GDM1 (cell line): ENCODE measurements around the gene WDR81.
A peak's percentile ranks its signal among the peaks of the same experiment; 100 is the strongest.
"Not testable (repeated sequence)": the region's sequence is repeated elsewhere in the genome, so short reads cannot be mapped to it uniquely, and the experiment has no call there.

Source experiments
- DNase-seq: peaks from one replicate; lab custom pipeline; 2025; lab: John Stamatoyannopoulos, UW

The WDR81 gene

DNA sequence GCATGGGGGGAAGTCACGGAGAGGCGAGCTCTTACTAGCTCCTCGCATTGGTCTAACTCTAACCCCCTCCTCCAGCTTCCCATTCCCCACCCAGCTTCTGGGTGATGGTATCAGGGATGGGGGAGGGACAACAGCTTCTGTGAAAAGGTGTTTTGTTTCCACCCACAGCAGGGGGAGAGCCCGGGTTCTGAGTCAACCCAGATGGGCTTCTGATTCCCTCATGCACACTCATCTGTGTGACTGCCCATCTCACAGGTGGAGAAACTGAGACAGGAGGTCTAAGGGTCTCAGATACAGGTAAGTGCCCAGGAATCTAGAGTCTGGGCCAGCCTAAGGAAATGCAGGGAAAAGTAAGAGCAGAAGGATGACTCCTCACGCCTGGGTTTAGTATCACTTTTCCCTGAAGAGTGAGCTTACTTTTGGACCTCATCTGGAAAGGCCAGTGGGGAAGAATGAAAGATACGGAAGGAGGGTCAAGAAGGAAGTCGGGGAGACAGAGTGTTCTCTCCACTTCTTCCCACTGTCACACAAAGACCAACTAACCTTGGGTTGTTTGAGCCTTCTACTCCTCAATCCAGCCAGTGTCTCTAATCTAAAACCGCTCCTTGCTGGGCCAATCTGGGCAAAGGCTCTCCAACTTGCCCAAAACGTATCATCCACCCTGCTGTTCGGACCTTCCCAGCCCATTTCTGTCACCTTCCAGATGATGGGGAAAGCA, 11.2 kb upstream of the WDR81 start:
- no peak for DNase-seq

- DNase-seq: no peak
Measured at GRCh38 chr17:1713878-1714426, 10.6 kb upstream of the WDR81 start.

DNA sequence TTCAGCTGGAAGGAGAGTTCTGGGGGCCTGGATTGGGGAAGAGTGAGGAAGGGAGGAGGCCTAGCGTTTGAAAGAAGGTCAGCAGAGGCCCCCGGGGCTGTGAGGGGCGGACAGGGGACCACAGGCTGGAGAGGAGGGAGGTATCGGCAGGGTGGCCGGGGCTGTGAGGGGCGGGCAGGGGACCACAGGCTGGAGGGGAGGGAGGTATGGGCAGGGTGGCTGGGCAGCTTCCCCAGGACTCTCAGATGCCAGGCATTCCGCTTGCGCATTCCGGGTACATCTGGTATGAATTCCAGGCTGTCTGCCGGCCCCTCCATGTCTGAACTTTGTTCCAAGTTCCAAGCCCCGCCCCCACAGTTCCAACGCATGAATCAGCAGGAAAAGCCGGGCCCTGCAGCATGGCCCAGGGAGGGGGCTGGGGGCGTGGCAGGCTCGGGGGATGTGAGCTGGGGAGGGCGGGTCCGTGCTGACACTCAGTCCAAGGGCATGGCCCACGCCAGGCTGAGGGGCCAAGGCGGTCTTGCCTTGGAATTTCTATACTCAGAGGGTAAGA, 10.0 kb upstream of the WDR81 start:
- DNase-seq: peak; percentile 41

- DNase-seq: no peak
Measured at GRCh38 chr17:1714980-1715802, 9.3 kb upstream of the WDR81 start.

DNA sequence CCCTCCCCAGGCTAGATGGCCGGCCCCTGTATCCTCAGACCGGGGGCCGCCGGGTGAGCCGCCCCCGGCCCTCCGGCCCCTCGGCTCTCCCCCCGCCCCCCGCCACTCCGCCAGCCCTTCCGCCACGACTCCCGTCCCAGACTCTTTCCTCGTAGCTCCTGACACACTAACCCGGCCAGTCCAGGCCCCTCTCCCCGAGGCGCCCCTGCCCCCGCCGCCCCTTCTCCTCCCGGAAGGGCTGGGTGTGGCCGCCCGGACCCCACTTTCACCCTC, 8.8 kb upstream of the WDR81 start:
- no peak for DNase-seq

DNA sequence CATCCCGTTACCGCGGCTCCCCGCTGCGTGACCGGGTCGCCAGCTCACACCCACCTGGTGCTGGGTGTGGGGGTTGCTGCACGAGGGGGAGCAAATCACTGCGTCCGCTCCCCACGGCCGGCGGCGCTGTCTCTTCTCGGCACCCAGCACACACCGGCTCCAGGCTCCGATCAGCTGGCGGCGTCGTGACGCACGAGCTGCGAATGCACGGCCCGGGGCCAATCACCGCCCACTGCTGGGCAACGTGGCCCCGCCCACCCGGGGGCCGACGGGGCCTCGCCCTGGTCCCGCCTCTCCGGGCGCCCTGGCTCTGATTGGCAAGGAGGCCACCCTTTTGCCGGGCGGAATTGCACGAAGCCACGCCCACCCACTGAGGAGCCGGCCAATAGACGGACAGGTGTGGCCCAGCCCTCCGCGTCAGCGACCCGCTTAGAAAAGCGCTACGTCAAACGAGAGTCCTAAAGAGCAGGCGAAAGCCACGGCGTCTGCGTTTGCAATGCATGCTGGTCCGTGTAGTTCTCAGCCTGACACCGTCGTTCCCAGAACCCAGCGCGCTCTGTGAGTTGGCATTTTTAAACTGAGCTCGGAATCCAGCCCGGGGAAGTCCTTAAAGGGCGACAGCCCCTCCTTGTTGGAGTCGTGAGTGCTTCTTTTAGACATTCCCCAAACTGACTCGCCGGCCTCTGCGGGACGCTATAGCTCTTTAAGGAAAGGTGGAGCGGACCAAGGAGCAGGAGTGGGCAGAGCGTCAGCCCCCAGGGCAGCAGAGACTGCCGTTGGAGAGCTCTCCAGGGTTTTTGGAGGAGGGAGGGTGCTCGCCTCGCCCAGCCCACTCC, 8.2 kb upstream of the WDR81 start:
- DNase-seq: peak; percentile 100

GRCh38 chr17:1716912-1717695, 7.4 kb upstream of the WDR81 start:
- peak; percentile 93 for DNase-seq

DNA sequence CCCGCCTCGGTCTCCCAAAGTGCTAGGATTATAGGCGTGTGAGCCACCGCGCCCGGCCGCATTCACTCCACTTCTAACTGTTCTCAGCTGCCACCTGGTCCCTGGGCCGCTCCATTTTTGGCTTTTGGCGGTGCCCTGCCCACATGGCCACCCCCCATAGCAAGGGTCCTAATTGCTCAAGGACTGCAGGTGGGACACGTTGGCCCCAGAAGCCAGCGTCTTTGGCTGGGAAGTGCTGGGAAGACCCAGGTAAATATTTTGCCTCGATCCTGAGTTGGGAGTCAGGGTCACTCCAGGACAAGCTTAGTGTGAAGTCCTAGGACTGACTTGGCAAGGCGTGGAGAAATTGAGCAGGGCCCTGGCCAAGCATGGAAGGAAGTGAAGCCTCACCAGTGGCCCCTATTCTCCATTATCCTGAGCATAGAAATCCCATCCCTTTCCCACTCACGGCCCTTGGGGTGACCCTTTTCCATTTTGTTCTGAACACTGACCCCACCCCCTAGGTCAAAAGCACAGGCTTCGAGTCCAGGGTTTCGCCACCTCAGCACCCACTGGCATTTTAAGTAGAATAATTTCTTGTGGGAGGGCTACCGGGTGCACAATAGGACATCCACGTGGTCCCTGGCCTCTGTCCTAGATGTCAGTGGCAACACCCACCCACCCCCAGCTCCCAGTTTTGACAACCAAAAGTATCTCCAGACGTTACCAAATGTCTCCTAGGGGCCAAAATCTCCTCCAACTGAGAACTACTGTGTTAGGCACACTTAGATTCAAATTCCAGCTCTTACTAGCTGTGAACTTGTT, 5.9 kb upstream of the WDR81 start:
- no peak for DNase-seq

DNA sequence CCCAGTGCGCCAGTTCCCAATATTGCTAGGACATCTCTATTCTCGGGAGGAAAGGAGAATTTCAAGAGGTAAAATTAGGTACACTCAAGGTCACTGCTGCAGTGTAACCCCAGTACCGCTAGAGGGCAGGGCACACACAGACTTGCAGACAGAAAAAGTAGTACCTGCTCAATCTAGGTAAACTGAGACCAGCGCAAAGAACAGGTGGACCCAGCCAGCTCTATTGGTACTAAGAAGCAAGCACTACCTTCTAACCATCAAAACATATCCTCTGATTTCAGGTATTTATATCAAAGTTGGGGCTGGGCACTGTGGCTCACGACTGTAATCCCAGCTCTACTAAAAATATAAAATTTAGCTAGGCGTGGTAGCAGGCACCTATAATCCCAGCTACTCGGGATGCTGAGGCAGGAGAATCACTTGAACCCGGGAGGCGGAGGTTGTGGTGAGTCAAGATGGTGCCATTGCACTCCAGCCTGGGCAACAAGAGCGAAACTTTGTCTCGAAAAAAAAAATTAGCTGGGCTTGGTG, 3.6 kb upstream of the WDR81 start:
- peak; percentile 45 for DNase-seq

DNA sequence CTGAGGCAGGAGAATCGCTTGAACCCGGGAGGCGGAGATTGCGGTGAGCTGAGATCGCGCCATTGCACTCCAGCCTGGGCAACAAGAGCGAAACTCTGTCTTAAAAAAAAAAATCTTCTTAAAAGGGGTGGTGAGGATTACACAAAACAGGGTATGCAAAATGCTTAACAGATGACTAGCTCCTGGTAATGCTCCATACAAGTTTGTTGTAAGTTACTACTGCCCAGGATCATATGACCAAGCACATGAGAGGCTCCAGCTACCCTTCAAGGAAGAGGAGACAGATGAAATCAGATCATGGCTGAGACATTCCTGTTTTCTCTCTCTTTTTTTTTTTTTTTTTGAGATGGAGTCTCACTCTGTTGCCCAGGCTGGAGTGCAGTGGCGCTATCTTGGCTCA, 2.5 kb upstream of the WDR81 start:
- DNase-seq: not testable (repeated sequence)

DNA sequence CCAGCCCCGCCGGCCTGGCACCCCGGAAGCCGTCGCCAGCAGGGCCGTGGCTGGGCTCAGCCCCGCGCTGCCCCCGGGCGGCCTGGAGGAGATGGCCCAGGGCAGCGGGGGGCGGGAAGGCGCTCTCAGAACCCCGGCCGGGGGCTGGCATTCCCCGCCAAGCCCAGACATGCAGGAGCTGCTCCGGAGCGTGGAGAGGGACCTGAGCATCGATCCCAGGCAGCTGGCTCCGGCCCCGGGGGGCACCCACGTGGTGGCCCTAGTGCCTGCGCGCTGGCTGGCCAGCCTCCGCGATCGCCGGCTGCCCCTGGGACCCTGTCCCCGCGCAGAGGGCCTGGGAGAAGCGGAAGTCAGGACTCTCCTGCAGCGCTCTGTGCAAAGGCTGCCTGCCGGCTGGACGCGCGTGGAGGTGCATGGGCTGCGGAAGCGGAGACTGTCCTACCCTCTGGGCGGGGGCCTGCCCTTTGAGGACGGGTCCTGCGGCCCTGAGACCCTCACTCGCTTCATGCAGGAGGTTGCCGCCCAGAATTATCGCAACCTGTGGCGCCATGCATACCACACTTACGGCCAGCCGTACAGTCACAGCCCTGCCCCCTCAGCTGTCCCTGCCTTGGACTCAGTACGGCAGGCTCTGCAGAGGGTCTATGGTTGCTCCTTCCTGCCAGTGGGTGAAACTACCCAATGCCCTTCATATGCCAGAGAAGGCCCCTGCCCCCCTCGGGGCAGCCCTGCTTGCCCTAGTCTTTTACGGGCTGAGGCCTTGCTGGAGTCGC, 551 bp downstream of the WDR81 start:
- no peak for DNase-seq

GRCh38 chr17:1725642-1726511, 1.4 kb downstream of the WDR81 start:
- DNase-seq: no peak

GRCh38 chr17:1726626-1727257, 2.2 kb downstream of the WDR81 start:
- no peak for DNase-seq

DNA sequence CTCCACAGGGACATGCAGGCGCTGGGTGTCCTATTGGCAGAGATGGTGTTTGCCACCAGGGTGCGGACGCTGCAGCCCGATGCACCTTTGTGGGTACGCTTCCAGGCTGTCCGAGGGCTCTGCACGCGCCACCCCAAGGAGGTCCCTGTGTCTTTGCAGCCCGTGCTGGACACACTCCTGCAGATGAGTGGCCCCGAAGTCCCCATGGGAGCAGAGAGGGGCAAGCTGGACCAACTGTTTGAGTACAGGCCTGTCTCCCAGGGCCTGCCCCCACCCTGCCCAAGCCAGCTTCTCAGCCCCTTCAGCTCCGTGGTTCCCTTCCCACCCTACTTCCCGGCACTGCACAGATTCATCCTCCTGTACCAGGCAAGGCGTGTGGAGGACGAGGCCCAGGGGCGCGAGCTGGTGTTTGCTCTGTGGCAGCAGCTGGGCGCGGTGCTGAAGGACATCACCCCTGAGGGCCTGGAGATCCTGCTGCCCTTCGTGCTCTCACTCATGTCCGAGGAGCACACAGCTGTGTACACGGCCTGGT, 2.8 kb downstream of the WDR81 start:
- DNase-seq: no peak

- DNase-seq: no peak
Measured at GRCh38 chr17:1727876-1728630, 3.5 kb downstream of the WDR81 start.

DNA sequence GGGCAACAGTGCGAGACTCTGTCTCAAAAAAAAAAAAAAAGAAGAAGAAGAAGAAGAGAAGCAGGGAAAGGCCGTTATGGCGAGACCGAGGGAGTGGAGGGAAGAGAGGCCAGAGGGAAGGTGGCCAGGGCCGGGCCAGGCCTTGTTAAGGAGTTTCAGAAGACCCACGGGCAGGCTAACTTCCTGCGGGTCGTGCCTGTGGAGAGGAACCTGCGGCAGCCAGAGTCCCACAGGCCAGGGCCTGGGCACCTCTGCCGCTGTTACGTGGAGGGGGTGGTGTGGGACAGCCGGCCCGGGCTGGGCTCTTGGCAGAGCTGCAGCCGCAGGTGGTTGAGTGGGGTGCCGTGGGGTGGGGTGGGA, 5.4 kb downstream of the WDR81 start:
- DNase-seq: no peak
